GM19468 (cell line): ENCODE results near the gene WFIKKN2.
"Not testable (repeated sequence)": the region's sequence is repeated elsewhere in the genome, so short reads cannot be mapped to it uniquely, and the experiment has no call there.

Experiments used
- ATAC-seq: cut with Tn5 transposase; IDR thresholded peaks from one replicate; pipeline ENCODE4 v1.9.1; 2021; ENCODE audit warnings: mild to moderate bottlenecking, moderate library complexity, moderate number of reproducible peaks; ENCODE audit not compliant: unreplicated experiment; ENCODE audit errors: extremely low read depth

WFIKKN2 gene

GRCh38 chr17:50848711-50849110, 13.3 kb downstream of the WFIKKN2 start:
- no peak for ATAC-seq

GRCh38 chr17:50850640-50851039, 15.3 kb downstream of the WFIKKN2 start:
- no peak for ATAC-seq

- ATAC-seq, result no peak
These were observed 17.7 kb downstream of the WFIKKN2 start for GRCh38 chr17:50853015-50853615.

DNA sequence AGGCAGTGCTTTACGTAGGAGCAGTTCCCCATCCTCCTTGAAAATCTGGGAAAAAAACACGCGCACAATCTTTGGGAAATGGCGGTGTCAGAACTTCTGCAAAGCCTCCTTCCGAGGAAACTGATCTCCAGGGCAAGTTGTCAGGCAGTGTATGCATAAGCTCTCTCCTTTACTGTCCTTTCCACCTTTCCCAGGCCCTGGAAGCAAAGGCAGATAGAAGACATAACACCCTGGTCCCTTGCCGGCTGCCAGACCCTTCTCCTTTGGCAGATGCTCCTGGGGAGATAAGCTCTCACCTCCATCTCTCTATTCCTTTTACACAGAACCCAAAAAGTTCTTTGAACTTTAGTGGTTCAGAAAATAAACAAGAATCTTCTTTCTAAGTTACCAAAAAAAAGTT, 18.4 kb downstream of the WFIKKN2 start:
- ATAC-seq, result no peak

GRCh38 chr17:50855708-50856330, 20.4 kb downstream of the WFIKKN2 start:
- no peak for ATAC-seq

DNA sequence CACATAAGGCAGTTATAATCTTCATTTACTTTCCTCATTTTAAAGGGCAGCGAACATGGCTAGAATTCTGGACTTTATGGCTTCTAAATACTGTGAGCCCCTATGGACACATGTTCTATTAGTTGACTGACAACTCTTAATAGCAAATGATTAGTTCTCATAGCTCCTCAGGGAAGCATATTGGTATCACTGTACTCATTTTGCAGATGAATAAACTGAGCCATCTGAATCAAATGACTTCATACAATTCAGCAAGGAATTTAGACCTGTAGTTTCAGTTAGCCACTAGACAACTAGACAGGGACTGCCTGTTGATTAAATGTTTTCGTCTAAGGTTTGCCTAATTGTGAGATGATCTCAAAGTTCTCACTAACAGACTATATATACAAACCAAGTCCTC, 21.0 kb downstream of the WFIKKN2 start:
- ATAC-seq, result no peak

- ATAC-seq, result no peak
These were observed 23.3 kb downstream of the WFIKKN2 start for GRCh38 chr17:50858486-50859225.

DNA sequence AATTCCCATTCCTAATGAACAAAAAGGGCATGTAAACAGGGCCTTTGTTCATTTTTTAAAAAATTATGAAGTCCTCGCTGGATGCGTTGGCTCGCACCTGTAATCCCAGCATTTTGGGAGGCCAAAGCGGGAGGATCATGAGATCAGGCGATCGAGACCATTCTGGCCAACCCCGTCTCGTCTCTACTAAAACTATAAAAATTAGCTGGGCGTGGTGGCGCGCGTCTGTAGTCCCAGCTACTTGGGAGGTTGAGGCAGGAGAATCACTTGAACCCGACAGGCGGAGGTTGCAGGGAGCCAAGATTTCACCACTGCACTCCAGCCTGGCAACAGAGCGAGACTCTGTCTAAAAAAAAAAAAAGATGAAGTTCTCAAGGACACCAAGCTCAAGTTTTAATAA, 24.3 kb downstream of the WFIKKN2 start:
- not testable (repeated sequence) for ATAC-seq

GRCh38 chr17:50861334-50861676, 25.9 kb downstream of the WFIKKN2 start:
- no peak for ATAC-seq

DNA sequence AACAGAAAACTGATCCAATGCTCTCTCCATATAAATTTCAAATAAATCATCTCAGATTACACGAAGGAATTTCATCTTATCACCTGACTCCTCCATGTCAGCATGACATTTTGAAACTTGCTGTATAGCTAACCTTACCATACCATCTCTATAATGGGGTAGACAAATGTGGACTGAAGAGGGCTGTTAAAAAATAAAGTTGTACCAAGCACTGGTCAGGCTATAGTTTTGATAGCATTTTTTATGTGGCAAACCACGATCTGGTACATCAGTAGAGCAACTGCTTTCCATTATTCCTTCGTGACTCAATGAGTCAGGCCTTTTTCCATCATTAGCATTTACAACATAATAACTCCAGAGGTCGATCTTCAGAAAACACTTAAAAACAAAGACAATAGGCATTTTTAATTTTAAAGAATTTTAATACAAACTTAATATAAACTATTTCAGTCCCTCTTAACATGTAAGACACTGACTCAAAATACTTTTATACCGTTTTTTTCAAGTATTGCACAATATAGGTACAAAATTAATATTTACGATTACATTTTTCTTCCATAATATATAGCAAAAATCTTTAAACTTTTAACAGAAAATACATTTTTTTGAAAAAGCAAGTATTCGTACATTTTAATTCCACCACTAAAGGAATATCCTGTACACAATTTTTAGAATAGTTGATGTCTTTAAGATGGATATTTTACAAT, 26.6 kb downstream of the WFIKKN2 start:
- ATAC-seq, result no peak

DNA sequence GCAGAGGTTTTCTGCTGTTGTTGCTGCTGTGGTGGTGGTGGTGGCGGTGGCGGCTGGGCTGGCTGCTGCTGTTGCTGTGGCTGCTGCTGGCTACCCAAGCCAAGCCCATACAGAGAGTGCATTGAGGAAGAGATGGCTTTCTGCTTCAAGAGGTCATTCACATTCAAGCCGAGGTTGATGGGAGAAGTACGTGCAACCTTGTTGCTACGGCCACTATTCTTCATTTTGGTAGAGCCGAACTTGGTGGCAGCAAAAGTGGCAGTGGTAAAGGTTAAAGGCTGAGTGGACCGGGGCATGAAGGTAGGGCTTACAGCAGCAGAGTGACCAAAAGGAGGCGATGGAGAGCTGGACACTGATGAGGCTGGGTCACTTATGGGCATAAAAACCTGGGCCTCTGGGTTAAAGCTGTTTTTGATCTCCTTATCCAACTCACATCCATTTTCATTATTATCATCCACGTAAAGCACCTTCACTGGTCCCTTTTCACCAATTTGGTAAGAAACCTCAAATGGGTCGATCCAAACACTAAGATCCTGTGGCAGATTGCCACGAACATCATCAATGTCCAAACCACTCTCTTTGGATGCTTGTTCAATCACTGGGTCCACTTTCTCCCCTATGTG, 27.9 kb downstream of the WFIKKN2 start:
- ATAC-seq, result no peak

GRCh38 chr17:50863931-50864330, 28.5 kb downstream of the WFIKKN2 start:
- no peak for ATAC-seq

DNA sequence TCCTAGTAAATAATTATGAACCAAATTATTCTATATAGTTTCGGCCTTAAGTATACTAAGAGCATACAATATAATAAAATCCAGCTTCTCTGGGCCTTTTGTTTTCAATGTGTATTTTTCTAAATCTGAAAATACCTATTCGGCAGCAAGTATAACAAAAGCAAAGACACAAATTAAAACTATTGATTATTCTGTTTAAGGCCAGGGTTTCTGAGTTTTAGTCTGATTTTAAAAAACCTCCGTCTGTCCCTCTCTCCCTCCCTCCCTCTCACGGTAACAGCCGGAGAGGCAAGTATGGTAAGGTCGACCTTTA, 29.3 kb downstream of the WFIKKN2 start:
- no peak for ATAC-seq

- no peak for ATAC-seq
These were observed 29.9 kb downstream of the WFIKKN2 start for GRCh38 chr17:50865060-50865867.

- no peak for ATAC-seq
These were observed 30.5 kb downstream of the WFIKKN2 start for GRCh38 chr17:50865868-50866260.

- ATAC-seq, result peak; percentile 64
These were observed 31.0 kb downstream of the WFIKKN2 start, which contains the start of gene TOB1 for GRCh38 chr17:50866261-50866949. TOB1 (minus strand) TSS chr17:50866354; CDS start chr17:50864017, 2,337 bp downstream.

GRCh38 chr17:50866950-50867362, 31.6 kb downstream of the WFIKKN2 start:
- ATAC-seq, result no peak

DNA sequence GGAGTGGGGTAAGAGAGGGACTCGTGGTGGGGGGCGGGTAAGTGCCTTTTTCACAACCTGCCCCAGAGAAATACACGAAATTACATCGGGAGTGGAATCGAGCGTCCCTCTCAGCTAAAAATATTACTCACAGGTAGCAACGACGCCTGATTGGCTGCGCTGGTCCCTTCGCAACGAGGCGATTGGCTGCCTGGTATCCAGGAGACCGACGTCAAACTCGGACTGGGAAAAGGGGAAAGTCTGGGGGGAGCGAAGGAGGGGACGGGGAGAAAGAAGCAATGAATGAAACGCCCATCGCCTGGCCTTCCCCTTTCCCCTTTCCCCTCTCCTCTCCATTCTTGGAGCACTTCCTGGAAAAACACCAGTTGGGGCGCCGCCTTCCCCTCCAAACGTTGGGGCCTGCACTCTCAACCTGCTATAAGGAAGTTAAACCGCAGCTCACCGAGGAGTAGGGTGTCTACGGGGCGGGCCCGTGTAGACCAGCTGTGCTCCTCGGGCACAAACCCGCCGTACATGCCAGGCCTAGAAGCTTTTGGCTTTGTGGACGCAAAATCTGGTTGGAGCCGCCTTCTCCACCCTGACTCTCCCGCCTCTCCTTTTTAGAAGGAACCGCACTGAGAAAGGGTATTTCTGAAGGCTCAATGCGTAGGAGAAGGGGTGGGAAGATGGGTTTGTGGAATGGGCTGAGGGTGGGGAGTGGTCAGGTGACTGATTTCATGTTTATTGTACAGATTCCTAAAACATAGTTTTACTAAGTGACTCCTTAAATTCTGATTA, 32.2 kb downstream of the WFIKKN2 start:
- ATAC-seq, result no peak

GRCh38 chr17:50868140-50868438, 32.7 kb downstream of the WFIKKN2 start:
- ATAC-seq, result no peak
